HFFc6 (cell line): ENCODE measurements around the gene UBE2E2. TPM values are rescaled to one million over a fixed set of nuclear protein-coding genes. Genes with fewer than 3 reads are reported as not detected.

Experiments
- DNase-seq: peaks from one replicate; pipeline ENCODE4 v3.0.0-alpha.2; 2018
- H3K27ac Mint-ChIP-seq: 2 replicates; pipeline ENCODE4 v1.8.0; 2020; ENCODE audit warnings: mild to moderate bottlenecking, mixed read lengths
- H3K27me3 Mint-ChIP-seq: 2 replicates; pipeline ENCODE4 v1.8.0; 2021; ENCODE audit warnings: mild to moderate bottlenecking, moderate library complexity, mixed read lengths; ENCODE audit not compliant: insufficient read depth
- H3K36me3 Mint-ChIP-seq: 2 replicates; pipeline ENCODE4 v1.8.0; 2021; ENCODE audit warnings: low read depth, mixed read lengths
- H3K4me1 Mint-ChIP-seq: 2 replicates; pipeline ENCODE4 v1.8.0; 2020; ENCODE audit warnings: low read depth, mixed read lengths
- H3K4me3 Mint-ChIP-seq: 2 replicates; pipeline ENCODE4 v1.8.0; 2020; ENCODE audit warnings: mild to moderate bottlenecking, moderate library complexity, mixed read lengths
- H3K9me3 Mint-ChIP-seq: 2 replicates; pipeline ENCODE4 v1.8.0; 2020; ENCODE audit warnings: mild to moderate bottlenecking, mixed read lengths
- total RNA-seq, 6 experiments: library from RNA; stranded (reverse); fragmentation: NEBNext Ultra II Directional; extraction: Animal tissue kit (Norgen Biotek cat#: 25700); gene quantifications; 2 replicates in 1 of 6; 3 replicates in 5 of 6; pipeline ENCODE4 v1.2.3, GENCODE V29; 2021
- TF ChIP-seq, protein P1 (sequence below): fragments of 200-600 bp; sonication (generic); IDR thresholded peaks from 2 replicates; pipeline ENCODE4 v1.5.0; 2021; ENCODE audit warnings: antibody characterized with exemption, mild to moderate bottlenecking

UBE2E2 gene
- total RNA-seq, 6 experiments from 2014 or later, result 38.2 to 53.0 (median 47.2) TPM

DNA sequence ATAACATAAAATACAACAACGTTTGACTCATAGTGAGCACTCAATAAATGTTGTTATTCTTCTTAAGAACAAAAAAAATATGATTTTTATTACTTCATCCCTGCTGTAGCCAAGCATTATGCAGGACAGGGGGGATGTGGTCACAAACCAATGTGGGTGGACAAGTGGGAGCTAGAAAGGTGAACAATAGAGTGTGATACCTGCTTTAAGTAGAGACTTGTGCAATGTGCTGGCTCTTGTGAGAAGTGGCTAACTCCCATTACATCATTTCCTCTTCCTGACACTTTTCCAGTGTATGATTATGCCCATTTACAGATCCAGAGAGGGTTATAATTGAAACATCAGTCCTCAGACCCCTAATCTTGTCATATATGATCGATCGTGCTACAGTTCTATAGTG is 193.6 kb downstream of the UBE2E2 start:
- Mint-ChIP-seq H3K27ac (no peak overlapping the region), H3K4me3 (no peak overlapping the region), H3K27me3 (no peaks in the 10 kb centered on the region; the same call in 1 of the 2 replicates), H3K36me3 (no peaks in the 10 kb centered on the region), H3K4me1 (peaks cover 10% of the 10 kb centered on the region), H3K9me3 (no peaks in the 10 kb centered on the region)
- no peak for DNase-seq
- TF ChIP-seq, protein P1, sequence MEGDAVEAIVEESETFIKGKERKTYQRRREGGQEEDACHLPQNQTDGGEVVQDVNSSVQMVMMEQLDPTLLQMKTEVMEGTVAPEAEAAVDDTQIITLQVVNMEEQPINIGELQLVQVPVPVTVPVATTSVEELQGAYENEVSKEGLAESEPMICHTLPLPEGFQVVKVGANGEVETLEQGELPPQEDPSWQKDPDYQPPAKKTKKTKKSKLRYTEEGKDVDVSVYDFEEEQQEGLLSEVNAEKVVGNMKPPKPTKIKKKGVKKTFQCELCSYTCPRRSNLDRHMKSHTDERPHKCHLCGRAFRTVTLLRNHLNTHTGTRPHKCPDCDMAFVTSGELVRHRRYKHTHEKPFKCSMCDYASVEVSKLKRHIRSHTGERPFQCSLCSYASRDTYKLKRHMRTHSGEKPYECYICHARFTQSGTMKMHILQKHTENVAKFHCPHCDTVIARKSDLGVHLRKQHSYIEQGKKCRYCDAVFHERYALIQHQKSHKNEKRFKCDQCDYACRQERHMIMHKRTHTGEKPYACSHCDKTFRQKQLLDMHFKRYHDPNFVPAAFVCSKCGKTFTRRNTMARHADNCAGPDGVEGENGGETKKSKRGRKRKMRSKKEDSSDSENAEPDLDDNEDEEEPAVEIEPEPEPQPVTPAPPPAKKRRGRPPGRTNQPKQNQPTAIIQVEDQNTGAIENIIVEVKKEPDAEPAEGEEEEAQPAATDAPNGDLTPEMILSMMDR, result no peak

DNA sequence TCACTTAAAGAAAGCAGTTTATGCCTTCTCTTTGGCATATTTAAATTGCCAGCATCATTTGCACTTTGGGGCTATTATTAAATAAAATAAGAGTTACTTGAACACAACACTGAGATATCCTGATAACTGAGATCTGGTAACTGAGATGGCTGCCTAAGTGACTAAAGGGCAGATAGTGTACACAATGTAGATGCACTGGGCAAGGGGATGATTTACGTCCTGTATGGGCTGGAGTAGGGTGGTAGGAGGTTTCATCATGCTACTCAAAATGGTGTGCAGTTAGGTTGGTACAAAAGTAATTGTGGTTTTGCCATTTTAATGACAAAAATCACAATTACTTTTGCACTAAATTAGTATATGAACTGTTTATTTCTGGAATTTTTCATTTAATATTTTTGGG is 196.1 kb downstream of the UBE2E2 start:
- no peak overlapping the region for H3K27ac Mint-ChIP-seq
- no peaks in the 10 kb centered on the region for H3K36me3 Mint-ChIP-seq
- peaks cover 15% of the 10 kb centered on the region for H3K4me1 Mint-ChIP-seq
- no peak for DNase-seq
- H3K27me3 Mint-ChIP-seq, result no peaks in the 10 kb centered on the region; the same call in 1 of the 2 replicates
- TF ChIP-seq, protein P1, result no peak
- no peak overlapping the region for H3K4me3 Mint-ChIP-seq
- no peaks in the 10 kb centered on the region for H3K9me3 Mint-ChIP-seq

DNA sequence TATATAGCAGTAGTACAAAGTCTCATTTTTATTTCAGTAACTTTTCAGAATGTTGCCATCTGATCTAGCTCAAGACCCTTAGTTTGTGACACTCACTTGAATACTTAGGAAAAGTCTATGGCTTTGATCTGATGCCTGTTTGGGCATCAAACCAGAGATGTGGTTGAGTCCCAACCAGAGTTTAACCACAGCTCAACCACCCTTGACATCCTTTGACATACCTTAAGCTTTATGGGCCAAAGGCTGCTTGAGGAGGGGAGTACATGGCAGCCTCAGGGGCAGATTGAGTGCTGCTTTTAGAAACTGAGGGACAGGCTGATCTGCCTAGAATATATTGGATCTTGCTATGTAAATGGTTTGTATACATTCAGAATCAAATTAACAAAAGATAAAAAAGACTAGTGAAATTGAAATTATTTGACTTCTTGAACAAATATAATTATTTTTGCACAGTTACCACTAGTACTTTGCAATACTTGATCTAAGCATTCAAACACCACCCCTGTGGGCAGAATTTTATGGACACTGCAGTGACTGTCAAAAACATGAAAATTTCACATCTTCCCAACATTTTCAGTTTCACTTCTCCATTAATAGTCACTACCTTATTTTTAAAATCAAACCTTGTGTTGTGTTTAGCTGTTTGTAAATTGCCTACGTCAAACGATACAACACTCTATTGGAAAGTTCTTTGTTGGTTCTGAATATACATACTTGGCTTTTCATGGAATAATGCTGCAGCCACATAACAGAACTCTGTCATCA is 199.8 kb downstream of the UBE2E2 start:
- H3K27me3 Mint-ChIP-seq, result no peaks in the 10 kb centered on the region; the same call in 1 of the 2 replicates
- TF ChIP-seq, protein P1, result no peak
- no peak for DNase-seq
- no peaks in the 10 kb centered on the region for H3K9me3 Mint-ChIP-seq
- no peak overlapping the region for H3K4me3 Mint-ChIP-seq
- H3K36me3 Mint-ChIP-seq, result no peaks in the 10 kb centered on the region
- no peak overlapping the region for H3K27ac Mint-ChIP-seq
- peaks cover 28% of the 10 kb centered on the region for H3K4me1 Mint-ChIP-seq

DNA sequence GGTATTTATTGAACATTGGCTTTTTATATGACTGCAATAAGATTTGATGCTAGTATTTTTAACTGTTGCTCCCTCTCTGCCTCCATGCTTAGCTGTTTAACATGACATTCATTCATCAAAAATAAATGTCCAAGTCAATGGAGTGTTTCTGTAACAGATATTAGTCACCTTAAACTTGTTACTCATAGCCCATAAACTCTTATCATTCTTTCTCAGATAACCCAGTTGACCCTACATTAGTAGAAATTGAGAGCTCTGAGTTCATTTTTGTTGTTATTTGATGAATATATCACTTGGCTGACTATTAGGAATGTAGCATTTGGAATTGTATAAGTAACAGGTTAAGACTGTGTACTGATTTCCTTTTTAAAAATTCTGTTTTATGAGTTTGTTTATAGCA is 201.1 kb downstream of the UBE2E2 start:
- Mint-ChIP-seq H3K4me3 (no peak overlapping the region), H3K27me3 (no peaks in the 10 kb centered on the region; the same call in 1 of the 2 replicates), H3K9me3 (no peaks in the 10 kb centered on the region), H3K4me1 (peaks cover 28% of the 10 kb centered on the region), H3K36me3 (no peaks in the 10 kb centered on the region), H3K27ac (no peak overlapping the region)
- no peak for DNase-seq
- TF ChIP-seq, protein P1, result no peak

DNA sequence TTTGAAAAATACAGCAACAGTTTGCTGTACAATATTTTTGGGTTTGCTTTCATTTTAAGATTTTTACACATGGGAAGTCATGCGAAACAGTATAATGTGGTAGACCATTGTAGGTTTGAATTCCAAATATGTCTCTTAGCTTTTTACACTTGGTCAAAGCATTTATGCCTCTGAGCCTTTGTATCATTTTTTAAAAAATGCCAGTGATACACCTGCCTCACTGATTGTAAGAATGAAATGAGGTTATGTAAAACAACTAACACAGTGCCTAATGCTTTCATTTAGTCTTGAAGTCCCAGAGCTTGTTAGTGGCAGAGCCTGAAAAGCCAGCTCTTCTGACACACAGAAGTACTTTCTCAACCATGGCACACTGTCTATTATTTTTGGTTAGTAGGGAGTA is 202.0 kb downstream of the UBE2E2 start:
- Mint-ChIP-seq H3K27me3 (no peaks in the 10 kb centered on the region; the same call in 1 of the 2 replicates), H3K4me1 (peaks cover 28% of the 10 kb centered on the region), H3K27ac (no peak overlapping the region), H3K4me3 (no peak overlapping the region), H3K9me3 (no peaks in the 10 kb centered on the region), H3K36me3 (no peaks in the 10 kb centered on the region)
- TF ChIP-seq, protein P1, result no peak
- no peak for DNase-seq
